Left lung (tissue), 10 donors: ENCODE data around the gene DNAH1. TPM values are rescaled to one million over a fixed set of nuclear protein-coding genes. Genes with fewer than 3 reads are reported as not detected.

Source experiments
- ATAC-seq: fragments of 200-7000 bp; cut with Tn5 transposase; one replicate; pipeline ENCODE4 v1.9.1; 2020; ENCODE audit warnings: moderate library complexity
- DNase-seq, 4 donors: peaks; one replicate each; pipeline ENCODE4 v3.0.0-alpha.2; 2013 to 2020
- H3K27ac ChIP-seq, 2 donors: fragments of 200-600 bp; sonication (generic) in 1 of 2; one replicate each; pipeline versions ENCODE4 v1.5.0 to v1.8.0; 2020 to 2021
- H3K27me3 ChIP-seq, 2 donors: fragments of 200-600 bp; sonication (generic) in 1 of 2; one replicate each; pipeline versions ENCODE4 v1.5.0 to v1.8.0; 2020 to 2021
- H3K36me3 ChIP-seq, 2 donors: fragments of 200-600 bp; sonication (generic) in 1 of 2; one replicate each; pipeline versions ENCODE4 v1.5.0 to v1.8.0; 2020 to 2021
- H3K4me1 ChIP-seq, 2 donors: fragments of 200-600 bp; one replicate each; pipeline ENCODE4 v1.8.0; 2021
- H3K4me3 ChIP-seq, 2 donors: fragments of 200-600 bp; sonication (generic) in 1 of 2; one replicate each; pipeline versions ENCODE4 v1.5.0 to v1.8.0; 2020 to 2021; ENCODE audit warnings: mild to moderate bottlenecking in 1 of 2
- H3K9me3 ChIP-seq, 2 donors: fragments of 200-600 bp; sonication (generic) in 1 of 2; one replicate each; pipeline versions ENCODE4 v1.5.0 to v1.8.0; 2020 to 2021
- CTCF ChIP-seq, 2 donors: fragments of 200-600 bp; sonication (generic) in 1 of 2; IDR thresholded peaks; one replicate each; pipeline versions ENCODE4 v1.5.0 to v1.8.0; 2021; ENCODE audit warnings: antibody characterized with exemption in 2 of 2
- intact Hi-C, 2 donors: fragments of 100-400 bp; cut with DNase I; formaldehyde crosslinking; loops; one replicate each; pipeline versions ENCODE4 v1.11.2 to v1.14.2; 2022
- polyA plus RNA-seq, 6 donors: library from polyadenylated mRNA; unstranded; fragments of 120-200 nt; gene quantifications; one replicate each; pipeline ENCODE4 v1.2.1, GENCODE V29; 2013; ENCODE audit not compliant: insufficient read length in 6 of 6
- total RNA-seq, 2 donors: library from RNA; stranded (reverse); fragmentation: NEBNext Ultra II Directional; extraction: Animal tissue kit (Norgen Biotek cat#: 25700); gene quantifications; one replicate each; pipeline ENCODE4 v1.2.1, GENCODE V29; 2021
- donor health status: DM: no; HTN: yes; CAD: no.
- donor health status: DM: no; HTN: no; CAD: no.

Gene DNAH1
- total and polyA plus RNA-seq, 8 donors: 6.5 to 14.0 (median 9.9) TPM

GRCh38 chr3:52341123-52341522 lies 25.0 kb downstream of the DNAH1 start:
- peaks cover 0 to 19% of the 10 kb centered on the region in 2 donors for H3K36me3 ChIP-seq
- ATAC-seq (no peak), DNase-seq (peak in 1 of 4 donors; percentile 27)
- no peaks in the 10 kb centered on the region for H3K27me3 ChIP-seq
- no peak overlapping the region for H3K4me3 ChIP-seq
- no peak overlapping the region for H3K27ac ChIP-seq
- TF ChIP-seq CTCF (IDR thresholded peaks at IDR 0.05): no peak
- peaks cover 0 to 13% of the 10 kb centered on the region in 2 donors for H3K4me1 ChIP-seq
- no peaks in the 10 kb centered on the region for H3K9me3 ChIP-seq
- intact Hi-C loops: loop anchor here (5.0 to 10.0 kb wide), 2 partner anchors 109 to 116 kb away; partner anchors contain the start of gene TLR9 (in 1 of the 2)

GRCh38 chr3:52343946-52344600 lies 28.0 kb downstream of the DNAH1 start:
- no peaks in the 10 kb centered on the region for H3K27me3 ChIP-seq
- DNase-seq (peak in 1 of 4 donors; percentile 58), ATAC-seq (no peak)
- intact Hi-C loops: loop anchor here (5.0 to 10.0 kb wide), 2 partner anchors 112 to 119 kb away; partner anchors contain the start of gene TLR9 (in 1 of the 2)
- no peak overlapping the region for H3K4me3 ChIP-seq
- no peak overlapping the region for H3K27ac ChIP-seq
- H3K4me1 ChIP-seq: peaks cover 0 to 13% of the 10 kb centered on the region in 2 donors
- TF ChIP-seq CTCF (IDR thresholded peaks at IDR 0.05): no peak
- no peaks in the 10 kb centered on the region for H3K9me3 ChIP-seq
- peaks cover 0 to 42% of the 10 kb centered on the region in 2 donors for H3K36me3 ChIP-seq

GRCh38 chr3:52345521-52346109 lies 29.5 kb downstream of the DNAH1 start:
- ATAC-seq (no peak), DNase-seq (no peak)
- no peak for TF ChIP-seq CTCF (IDR thresholded peaks at IDR 0.05)
- Histone ChIP-seq H3K4me1 (peaks cover 0 to 9% of the 10 kb centered on the region in 2 donors), H3K9me3 (no peaks in the 10 kb centered on the region), H3K27ac (no peak overlapping the region), H3K36me3 (peaks cover 0 to 55% of the 10 kb centered on the region in 2 donors), H3K4me3 (no peak overlapping the region), H3K27me3 (no peaks in the 10 kb centered on the region)
- intact Hi-C loops: loop anchor here in 1 of 2 donors (10.0 kb wide), 1 partner anchor 121 kb away; the partner anchor contains the start of gene TLR9

- peaks cover 0 to 68% of the 10 kb centered on the region in 2 donors for H3K36me3 ChIP-seq
- intact Hi-C loops: loop anchor here in 1 of 2 donors (10.0 kb wide), 1 partner anchor 122 kb away; the partner anchor contains the start of gene TLR9
- H3K27ac ChIP-seq: no peak overlapping the region
- no peaks in the 10 kb centered on the region for H3K27me3 ChIP-seq
- H3K4me1 ChIP-seq: no peaks in the 10 kb centered on the region
- no peaks in the 10 kb centered on the region for H3K9me3 ChIP-seq
- no peak for TF ChIP-seq CTCF (IDR thresholded peaks at IDR 0.05)
- DNase-seq: peak in 1 of 4 donors; percentile 66
- no peak overlapping the region for H3K4me3 ChIP-seq
- ATAC-seq: no peak
Measured at GRCh38 chr3:52346623-52347530, 30.8 kb downstream of the DNAH1 start.
